Smooth muscle cell (in vitro differentiated cells): ENCODE results near the gene CCDC177. TPM values are rescaled to one million over a fixed set of nuclear protein-coding genes. Genes with fewer than 3 reads are reported as not detected.

Source experiments
- DNase-seq: peaks from one replicate; lab custom pipeline; 2025; ENCODE audit not compliant: unreplicated experiment; lab: John Stamatoyannopoulos, UW
- H2AFZ ChIP-seq: fragments of 200-600 bp; sonication (generic); 2 replicates; pipeline ENCODE4 v1.6.0; 2016; ENCODE audit warnings: antibody characterized with exemption, low read depth, mild to moderate bottlenecking
- H3F3A ChIP-seq: fragments of 200-600 bp; sonication (generic); 2 replicates; pipeline ENCODE4 v1.6.0; 2017; ENCODE audit warnings: antibody characterized with exemption, low read depth
- H3K27ac ChIP-seq: fragments of 200-600 bp; sonication (generic); 2 replicates; pipeline ENCODE4 v1.5.1; 2016; ENCODE audit warnings: low read depth, mild to moderate bottlenecking
- H3K27me3 ChIP-seq: fragments of 200-600 bp; sonication (generic); 2 replicates; pipeline ENCODE4 v1.6.1; 2016; ENCODE audit warnings: low read depth, mild to moderate bottlenecking
- H3K36me3 ChIP-seq: fragments of 200-600 bp; sonication (generic); 2 replicates; pipeline ENCODE4 v1.5.1; 2016; ENCODE audit warnings: low read depth
- H3K4me1 ChIP-seq: fragments of 200-600 bp; sonication (generic); 2 replicates; pipeline ENCODE4 v1.5.1; 2016; ENCODE audit warnings: low read depth
- H3K4me2 ChIP-seq: fragments of 200-600 bp; sonication (generic); 2 replicates; pipeline ENCODE4 v1.6.0; 2016; ENCODE audit warnings: mild to moderate bottlenecking
- H3K4me3 ChIP-seq: fragments of 200-600 bp; sonication (generic); 2 replicates; pipeline ENCODE4 v1.5.1; 2016; ENCODE audit warnings: mild to moderate bottlenecking
- H3K79me2 ChIP-seq: fragments of 200-600 bp; sonication (generic); 2 replicates; pipeline ENCODE4 v1.6.0; 2016; ENCODE audit warnings: low read depth, mild to moderate bottlenecking
- H3K9ac ChIP-seq: fragments of 200-600 bp; sonication (generic); 2 replicates; pipeline ENCODE4 v1.6.0; 2016; ENCODE audit warnings: low read depth
- H3K9me3 ChIP-seq: fragments of 200-600 bp; sonication (generic); replicated peaks from 2 replicates; pipeline ENCODE4 v1.5.1; 2016; ENCODE audit warnings: low read depth
- H4K20me1 ChIP-seq: fragments of 200-600 bp; sonication (generic); 2 replicates; pipeline ENCODE4 v1.6.0; 2016; ENCODE audit warnings: low read depth
- CTCF ChIP-seq: fragments of 200-600 bp; sonication (generic); IDR thresholded peaks from 2 replicates; pipeline ENCODE4 v1.5.1; 2017; ENCODE audit warnings: borderline replicate concordance, mild to moderate bottlenecking, antibody characterized with exemption; ENCODE audit not compliant: insufficient read depth, poor library complexity, severe bottlenecking
- WGBS: methylation state at CpG from one replicate; pipeline ENCODE4 v1.1.7; 2016; ENCODE audit warnings: low lambda C conversion rate; 5-methylcytosine and 5-hydroxymethylcytosine counted together
- polyA plus RNA-seq: library from polyadenylated mRNA; unstranded; fragments of >200 nt; fragmentation: Nextera tagmentation; extraction: Ambion mirVana; gene quantifications from 2 replicates; pipeline ENCODE4 v1.2.1, GENCODE V29; 2016
- total RNA-seq: library from RNA; depleted of rRNA; stranded (reverse); fragments of >200 nt; gene quantifications from 2 replicates; pipeline ENCODE4 v1.2.3, GENCODE V29; 2014

The CCDC177 gene
- total and polyA plus RNA-seq, 2 experiments from 2014 or later, result not detected

DNA sequence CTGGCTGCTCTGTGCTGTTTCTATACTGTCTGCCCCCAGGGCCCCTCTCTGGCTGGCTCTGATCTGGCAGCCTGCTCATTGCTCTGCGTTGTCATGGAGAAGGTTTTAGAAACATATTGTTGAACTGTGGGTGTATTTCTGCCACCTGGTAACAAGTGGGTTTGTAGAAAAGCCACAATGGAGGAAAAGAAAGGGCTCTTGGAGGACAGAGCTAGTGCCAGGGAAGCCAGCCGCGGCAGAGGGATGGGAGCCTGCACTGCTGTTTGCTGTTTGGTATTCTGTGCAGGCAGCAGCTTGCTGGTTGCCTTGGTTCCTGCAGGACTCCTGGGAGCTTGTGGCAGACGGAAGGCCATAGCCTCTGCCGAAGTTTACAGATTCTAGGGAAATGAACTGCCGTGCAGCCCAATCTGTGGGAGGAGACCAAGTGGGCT, 15.1 kb downstream of the CCDC177 start:
- Histone ChIP-seq H3K36me3 (no peaks in the 10 kb centered on the region), H3K9me3 (no peaks in the 10 kb centered on the region), H3K27ac (no peak overlapping the region), H3K4me3 (no peak overlapping the region), H4K20me1 (no peaks in the 10 kb centered on the region), H3K4me2 (no peak overlapping the region), H3K27me3 (peaks cover 44% of the 10 kb centered on the region), H3K4me1 (peaks cover 7% of the 10 kb centered on the region), H2AFZ (no peak overlapping the region), H3K79me2 (no peaks in the 10 kb centered on the region), H3F3A (no peaks in the 10 kb centered on the region), H3K9ac (no peak overlapping the region)
- WGBS, result 53% methylated on average over 6 of the region's 6 CpGs
- DNase-seq, result no peak
- no peak for TF ChIP-seq CTCF

DNA sequence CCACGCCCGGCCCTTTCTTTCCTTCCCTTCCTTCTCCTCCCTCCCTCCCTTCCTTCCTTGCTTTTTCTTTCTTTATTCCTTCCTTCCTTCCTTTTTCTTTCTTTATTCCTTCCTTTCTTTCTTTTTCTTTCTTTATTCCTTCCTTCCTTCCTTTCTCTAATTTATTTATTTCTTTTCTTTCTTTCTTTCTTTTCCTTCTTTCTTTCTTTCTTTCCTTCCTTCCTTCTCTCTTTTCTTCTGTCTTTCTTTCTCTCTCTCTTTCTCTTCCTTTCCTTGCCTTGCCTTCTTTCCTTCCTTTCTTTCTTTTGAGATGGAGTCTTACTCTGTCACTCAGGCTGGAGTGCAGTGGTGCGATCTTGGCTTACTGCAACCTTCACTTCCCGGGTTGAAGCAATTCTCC, 15.9 kb downstream of the CCDC177 start:
- no peak overlapping the region for H3K4me2 ChIP-seq
- H4K20me1 ChIP-seq, result no peaks in the 10 kb centered on the region
- 96% methylated on average over 4 of the region's 4 CpGs for WGBS
- peaks cover 7% of the 10 kb centered on the region for H3K4me1 ChIP-seq
- TF ChIP-seq CTCF, result no peak
- H3F3A ChIP-seq, result no peaks in the 10 kb centered on the region
- H3K9me3 ChIP-seq, result no peaks in the 10 kb centered on the region
- H3K27ac ChIP-seq, result no peak overlapping the region
- no peaks in the 10 kb centered on the region for H3K79me2 ChIP-seq
- no peak overlapping the region for H2AFZ ChIP-seq
- no peak overlapping the region for H3K9ac ChIP-seq
- H3K4me3 ChIP-seq, result no peak overlapping the region
- DNase-seq, result no peak
- peaks cover 36% of the 10 kb centered on the region for H3K27me3 ChIP-seq
- no peaks in the 10 kb centered on the region for H3K36me3 ChIP-seq

- Histone ChIP-seq H3K36me3 (no peaks in the 10 kb centered on the region), H3K27ac (no peak overlapping the region), H3K9me3 (no peaks in the 10 kb centered on the region), H3K27me3 (peaks cover 1% of the 10 kb centered on the region), H2AFZ (no peak overlapping the region), H4K20me1 (no peaks in the 10 kb centered on the region), H3F3A (no peaks in the 10 kb centered on the region), H3K4me3 (no peak overlapping the region), H3K4me2 (no peak overlapping the region), H3K79me2 (no peaks in the 10 kb centered on the region), H3K9ac (no peak overlapping the region), H3K4me1 (peaks cover 5% of the 10 kb centered on the region)
- no peak for DNase-seq
- 80% methylated on average over 4 of the region's 4 CpGs for WGBS
- no peak for TF ChIP-seq CTCF
Observed at GRCh38 chr14:69554500-69554899, 20.2 kb downstream of the CCDC177 start.

GRCh38 chr14:69553252-69553651, 21.4 kb downstream of the CCDC177 start:
- WGBS, result 9% methylated on average over 1 of the region's 1 CpG
- no peak overlapping the region for H3K4me2 ChIP-seq
- H3K4me1 ChIP-seq, result no peaks in the 10 kb centered on the region
- no peaks in the 10 kb centered on the region for H3K79me2 ChIP-seq
- H3K27me3 ChIP-seq, result peaks cover 7% of the 10 kb centered on the region
- no peak for DNase-seq
- H3K4me3 ChIP-seq, result no peak overlapping the region
- H3K36me3 ChIP-seq, result no peaks in the 10 kb centered on the region
- no peak overlapping the region for H3K9ac ChIP-seq
- no peak overlapping the region for H2AFZ ChIP-seq
- no peaks in the 10 kb centered on the region for H3F3A ChIP-seq
- no peaks in the 10 kb centered on the region for H4K20me1 ChIP-seq
- no peaks in the 10 kb centered on the region for H3K9me3 ChIP-seq
- TF ChIP-seq CTCF, result no peak
- no peak overlapping the region for H3K27ac ChIP-seq
